GM18861 (cell line): ENCODE measurements around the gene LMO7.

Experiments
- ATAC-seq: cut with Tn5 transposase; IDR thresholded peaks from one replicate; pipeline ENCODE4 v1.9.1; 2021; ENCODE audit not compliant: unreplicated experiment

Gene LMO7

DNA sequence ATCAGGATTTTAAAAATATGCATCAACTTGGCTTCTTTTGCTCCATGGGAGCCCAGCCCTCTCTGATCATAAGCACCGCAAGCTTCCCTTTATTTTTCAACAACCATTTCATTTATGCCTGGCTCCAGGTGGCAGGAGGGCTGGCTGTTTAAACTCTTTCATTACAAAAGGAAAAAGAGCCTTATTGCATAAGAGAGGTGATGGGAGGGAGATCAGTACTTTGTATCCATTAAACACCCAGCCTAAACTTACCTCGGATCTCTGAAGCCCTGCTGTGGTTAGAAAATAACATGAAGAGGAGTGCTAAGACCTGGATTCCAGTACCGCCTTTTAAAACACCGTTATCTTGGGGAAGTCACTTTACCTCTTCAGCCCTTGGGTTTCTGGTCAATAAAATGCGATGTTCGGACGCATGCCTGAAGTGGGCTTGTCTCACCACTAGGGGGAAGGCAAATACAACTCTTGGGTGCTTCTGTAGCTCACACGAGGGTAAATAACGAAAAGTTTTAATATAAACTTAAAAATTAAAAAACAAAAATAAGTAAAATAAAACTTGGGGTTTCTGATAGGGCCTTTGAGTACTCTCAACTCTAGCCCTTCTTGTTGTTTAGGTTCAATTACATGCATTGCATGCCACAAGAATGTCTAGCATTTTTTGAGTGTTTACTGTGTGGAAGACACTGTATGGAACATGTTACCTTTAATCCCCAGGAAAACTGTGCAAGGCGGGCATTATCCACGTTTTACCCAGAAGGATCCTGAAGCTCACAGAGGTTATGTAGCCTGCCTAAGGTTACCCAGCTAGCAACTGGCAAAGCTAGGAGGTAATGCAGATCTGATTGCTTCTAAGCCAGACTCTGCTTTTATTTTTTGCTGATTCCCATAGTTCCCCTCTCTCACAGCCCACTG is 240.3 kb downstream of the LMO7 start:
- ATAC-seq: peak; percentile 93

GRCh38 chr13:75877071-75877470 is 240.9 kb downstream of the LMO7 start:
- ATAC-seq: no peak

DNA sequence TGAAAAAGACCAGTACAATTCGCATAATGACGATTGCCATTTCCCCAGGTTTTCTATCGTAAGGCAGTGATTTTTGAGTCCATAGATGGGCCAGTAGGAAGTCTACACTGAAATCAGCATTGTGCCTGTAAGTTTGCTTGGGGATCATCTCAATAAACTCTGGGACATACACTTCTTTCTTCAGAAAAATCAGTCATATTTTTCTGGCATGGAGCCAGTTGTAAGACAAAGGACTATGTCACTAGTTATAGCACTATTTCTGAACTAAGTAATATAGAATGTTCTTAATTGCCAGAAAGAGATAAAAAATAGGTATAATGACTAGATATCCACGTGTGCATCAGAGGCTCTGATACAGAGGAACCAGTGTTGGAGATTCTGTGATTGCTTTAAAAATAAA is 243.5 kb downstream of the LMO7 start:
- ATAC-seq: no peak

DNA sequence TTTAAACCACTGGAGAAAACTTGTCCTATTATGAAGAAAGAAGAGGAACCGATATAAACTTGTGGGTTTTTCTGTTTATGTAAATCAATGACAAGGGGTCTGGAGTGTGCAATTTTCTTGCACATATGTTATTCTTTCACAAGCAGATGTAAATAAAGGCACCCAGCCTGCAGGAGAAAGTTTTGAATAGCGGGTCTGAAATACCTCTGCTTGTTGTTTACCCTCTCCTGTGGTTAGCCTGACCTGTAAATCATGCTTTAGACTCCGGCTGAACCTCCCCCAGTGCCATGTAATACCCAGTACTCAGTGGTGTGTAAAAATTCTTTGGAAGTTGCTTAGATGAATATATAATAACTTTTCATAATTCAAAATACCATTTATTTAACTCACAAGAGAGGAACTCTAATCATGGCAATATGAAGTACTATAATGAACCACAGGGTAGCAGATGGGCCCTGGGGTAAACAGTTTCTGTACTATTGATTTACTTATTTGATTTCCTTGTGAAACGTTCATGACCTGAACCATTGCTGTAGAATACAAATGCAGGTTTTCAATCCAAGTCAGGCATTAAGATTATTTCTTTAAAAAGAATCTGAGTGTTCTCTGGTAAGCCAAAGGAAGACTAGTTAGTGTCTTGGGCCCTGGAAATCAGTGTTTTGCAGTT is 245.1 kb downstream of the LMO7 start:
- no peak for ATAC-seq

DNA sequence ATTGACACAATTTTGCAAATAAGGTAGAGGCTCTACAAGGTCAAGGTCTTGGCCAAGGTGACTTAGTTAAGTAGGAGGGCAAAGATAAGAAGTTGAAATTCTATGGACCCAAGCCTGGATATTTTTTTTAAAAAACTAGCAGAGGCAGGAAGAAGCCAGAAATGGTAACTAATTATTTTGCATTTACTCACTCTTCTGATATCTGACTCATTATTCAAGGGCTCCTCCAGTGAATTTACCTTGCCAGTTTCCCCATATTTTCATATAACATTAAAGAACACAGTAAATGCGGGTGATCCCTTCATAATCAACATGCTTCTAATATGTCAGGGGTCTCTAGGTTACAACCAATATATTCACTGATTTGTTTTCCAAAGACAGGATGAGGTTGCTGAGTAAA is 246.1 kb downstream of the LMO7 start:
- ATAC-seq: no peak

GRCh38 chr13:75889427-75889826 is 253.3 kb downstream of the LMO7 start:
- ATAC-seq: no peak

DNA sequence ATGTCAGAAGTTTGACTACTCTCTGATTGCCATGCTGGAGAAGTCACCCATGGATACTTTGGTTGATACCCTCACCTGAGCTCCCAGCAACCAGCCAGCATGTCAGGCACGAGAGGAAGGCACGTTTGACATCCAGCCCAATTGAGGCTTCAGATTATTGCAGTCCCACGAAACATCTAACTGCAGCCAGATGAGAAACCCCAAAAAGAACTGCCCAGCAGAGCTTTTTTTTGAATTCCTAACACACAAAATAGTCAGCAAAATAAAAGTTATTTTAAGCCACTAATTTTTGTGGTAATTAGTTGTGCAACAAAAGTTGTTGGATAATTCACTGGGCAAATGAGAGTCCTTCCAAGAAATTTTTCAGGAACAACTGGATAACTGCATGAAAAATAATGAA is 259.0 kb downstream of the LMO7 start:
- ATAC-seq: no peak

- ATAC-seq: no peak
Measured at GRCh38 chr13:75896271-75896670, 260.1 kb downstream of the LMO7 start.

DNA sequence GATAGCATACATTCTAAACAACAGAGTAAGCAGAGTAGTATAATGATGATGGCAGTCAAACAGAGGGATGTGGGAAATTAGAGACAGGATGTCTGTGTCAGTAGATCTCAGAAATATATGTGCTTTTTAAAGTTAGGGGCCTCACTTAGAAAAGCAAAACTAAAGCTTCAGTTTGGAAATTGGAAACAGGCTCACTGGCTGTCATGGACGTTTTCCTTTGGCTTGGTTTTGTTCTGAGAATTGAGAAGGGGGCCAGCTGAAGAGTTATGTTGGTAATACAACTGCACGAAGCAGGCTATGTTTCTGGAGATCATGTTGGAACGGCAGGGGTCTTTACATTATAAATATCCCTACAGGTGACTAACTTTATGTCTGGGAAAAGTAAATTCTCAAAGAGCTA is 261.3 kb downstream of the LMO7 start:
- no peak for ATAC-seq

GRCh38 chr13:75901501-75901900 is 265.4 kb downstream of the LMO7 start:
- ATAC-seq: no peak

GRCh38 chr13:75902166-75903104 is 266.3 kb downstream of the LMO7 start:
- ATAC-seq: no peak

- ATAC-seq: no peak
Measured at GRCh38 chr13:75904012-75904411, 267.9 kb downstream of the LMO7 start.

- ATAC-seq: no peak
Measured at GRCh38 chr13:75906315-75906714, 270.2 kb downstream of the LMO7 start.

- no peak for ATAC-seq
Measured at GRCh38 chr13:75907044-75907443, 270.9 kb downstream of the LMO7 start.

DNA sequence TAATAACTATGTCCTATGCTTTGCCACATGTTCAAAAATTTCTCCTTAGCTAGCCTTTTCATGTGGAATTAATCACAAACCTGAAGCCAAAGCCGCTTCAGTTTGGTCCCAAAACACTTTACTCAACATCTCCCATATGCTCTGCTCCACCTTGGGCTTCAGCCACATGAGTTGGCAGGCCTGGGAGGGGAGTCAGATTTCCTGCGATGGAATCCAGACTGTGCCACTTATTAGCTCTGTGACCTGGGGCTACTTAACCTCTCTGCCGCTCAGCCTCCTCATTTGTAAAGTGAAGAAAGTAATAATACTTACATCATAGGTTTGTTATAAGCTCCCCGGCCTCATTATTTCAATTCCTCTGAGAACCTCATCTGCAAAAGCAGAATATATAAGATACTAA is 272.0 kb downstream of the LMO7 start:
- ATAC-seq: no peak
